Panc1 (cell line): ENCODE data around the gene PUSL1.
A peak's percentile ranks its signal among the peaks of the same experiment; 100 is the strongest.

Experiments used
- CTCF ChIP-seq: fragments of 450-650 bp; IDR thresholded peaks from 2 replicates; pipeline ENCODE4 v1.5.1; 2017; ENCODE audit warnings: mild to moderate bottlenecking
- POLR2AphosphoS5 ChIP-seq: IDR thresholded peaks from 2 replicates; pipeline ENCODE4 v1.6.1; 2012; ENCODE audit warnings: mild to moderate bottlenecking, low read depth, low read length, moderate library complexity
- SIN3A ChIP-seq: IDR thresholded peaks from 2 replicates; pipeline ENCODE4 v1.6.1; 2012; ENCODE audit warnings: low read depth, mild to moderate bottlenecking, low read length, moderate library complexity, borderline replicate concordance; ENCODE audit not compliant: insufficient read depth

DNA sequence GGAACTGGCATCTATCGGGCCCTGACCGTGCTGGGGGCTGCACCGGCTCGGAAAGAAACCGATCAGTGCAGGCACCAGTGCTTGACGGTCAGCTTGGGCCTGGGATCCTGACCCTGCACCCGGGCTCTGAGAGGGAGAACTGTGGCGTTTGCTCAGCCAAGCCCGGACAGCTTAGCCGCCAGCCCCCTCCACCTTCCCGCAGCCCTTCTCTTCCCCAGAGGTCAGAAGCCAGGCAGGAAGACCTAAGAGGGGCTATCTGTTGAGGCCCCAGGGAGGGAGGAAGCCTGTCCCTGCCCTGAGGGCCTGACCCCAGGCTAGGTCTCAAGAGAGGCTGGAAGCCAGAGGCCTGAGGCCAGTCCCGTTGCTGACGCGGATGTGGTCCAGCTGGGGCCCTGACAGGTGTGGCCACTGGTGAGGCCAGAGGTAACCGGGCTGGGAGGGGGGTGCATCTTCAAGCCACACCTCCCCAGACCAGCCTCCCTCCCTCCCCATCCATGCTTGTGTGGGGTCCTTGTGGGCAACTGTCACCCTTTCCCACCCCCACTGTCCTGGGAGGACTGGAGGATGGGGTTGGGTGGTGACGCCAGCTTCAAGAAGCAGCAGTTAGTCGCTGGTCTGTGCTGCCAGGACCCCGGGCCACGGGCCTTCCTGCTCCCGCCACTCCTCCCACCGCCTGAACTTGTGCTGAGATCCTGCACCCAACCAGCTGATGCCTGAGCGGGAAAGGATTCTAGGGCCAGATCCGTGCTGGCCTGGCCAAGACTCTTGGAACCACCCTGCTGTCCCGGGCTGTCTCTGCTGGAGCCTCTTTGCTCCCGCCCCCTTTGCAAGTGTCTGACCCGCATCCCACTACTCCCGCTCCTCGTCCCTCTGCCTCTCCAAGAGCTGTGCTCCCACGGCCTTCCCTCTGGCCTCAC is 43.4 kb downstream of the PUSL1 start:
- TF ChIP-seq CTCF: no peak
- TF ChIP-seq POLR2AphosphoS5: peak; percentile 58; the same call in 1 of the 2 replicates
- 0 out of 2 replicates have a peak, but pooled peaks have one; percentile 47 for TF ChIP-seq SIN3A
